CD14-positive monocyte (primary cell): ENCODE data around the gene TINCR. TPM values are rescaled to one million over a fixed set of nuclear protein-coding genes. Genes with fewer than 3 reads are reported as not detected.

Experiments used
- DNase-seq, 3 donors: peaks; one replicate each; pipeline ENCODE4 v3.0.0-alpha.2; 2011 to 2022
- H2AFZ ChIP-seq: 2 replicates; pipeline ENCODE4 v1.6.0; 2012; ENCODE audit warnings: mild to moderate bottlenecking, low read depth, low read length, inconsistent platforms; ENCODE audit not compliant: insufficient read depth, poor library complexity, severe bottlenecking
- H3K27ac ChIP-seq, 2 donors: 1 replicate in 1 of 2; 2 replicates in 1 of 2; pipeline ENCODE4 v1.5.1; 2012 to 2013; ENCODE audit warnings: low read length in 2 of 2, control low read depth in 1 of 2, inconsistent platforms in 1 of 2, low read depth in 1 of 2, mild to moderate bottlenecking in 1 of 2
- H3K27me3 ChIP-seq, 2 donors: one replicate each; pipeline versions ENCODE4 v1.6.0 to v1.6.1; 2011 to 2013; ENCODE audit warnings: low read length in 2 of 2; ENCODE audit not compliant: control insufficient read depth in 2 of 2, insufficient read depth in 2 of 2
- H3K36me3 ChIP-seq, 2 donors: replicated peaks in 1 of 2; 1 replicate in 1 of 2; 2 replicates in 1 of 2; pipeline versions ENCODE4 v1.5.1 to v1.6.1; 2012 to 2013; ENCODE audit warnings: low read length in 2 of 2, control low read depth in 1 of 2, inconsistent platforms in 1 of 2, mild to moderate bottlenecking in 1 of 2; ENCODE audit not compliant: insufficient read depth in 2 of 2, control insufficient read depth in 1 of 2
- H3K4me1 ChIP-seq, 2 donors: 1 replicate in 1 of 2; 2 replicates in 1 of 2; pipeline versions ENCODE4 v1.5.1 to v1.6.1; 2012 to 2013; ENCODE audit warnings: low read length in 2 of 2, control low read depth in 1 of 2, inconsistent platforms in 1 of 2, mild to moderate bottlenecking in 1 of 2, moderate library complexity in 1 of 2; ENCODE audit not compliant: insufficient read depth in 2 of 2, control insufficient read depth in 1 of 2
- H3K4me2 ChIP-seq: replicated peaks from 2 replicates; pipeline ENCODE3; 2012; ENCODE audit warnings: low read length, moderate library complexity, mild to moderate bottlenecking; ENCODE audit not compliant: poor library complexity, severe bottlenecking; ENCODE audit errors: extremely low read depth
- H3K4me3 ChIP-seq, 3 experiments: fragments of 200-600 bp in 1 of 3; sonication (generic) in 1 of 3; replicated peaks in 1 of 3; 1 replicate in 2 of 3; 2 replicates in 1 of 3; pipeline ENCODE4 v1.5.1; 2011 to 2013; ENCODE audit warnings: low read length in 3 of 3, mild to moderate bottlenecking in 3 of 3, control low read depth in 2 of 3, low read depth in 2 of 3, inconsistent platforms in 1 of 3, moderate library complexity in 1 of 3
- H3K79me2 ChIP-seq: 2 replicates; pipeline ENCODE4 v1.6.0; 2012; ENCODE audit warnings: mild to moderate bottlenecking, control low read depth, inconsistent platforms, low read length, moderate library complexity; ENCODE audit not compliant: insufficient read depth
- H3K9ac ChIP-seq: 2 replicates; pipeline ENCODE4 v1.6.0; 2017; ENCODE audit warnings: low read length, mild to moderate bottlenecking; ENCODE audit not compliant: insufficient read depth, poor library complexity, severe bottlenecking
- H3K9me3 ChIP-seq, 2 donors: replicated peaks in 1 of 2; 1 replicate in 1 of 2; 2 replicates in 1 of 2; pipeline versions ENCODE4 v1.5.1 to v1.6.1; 2012 to 2013; ENCODE audit warnings: low read length in 2 of 2, control low read depth in 1 of 2; ENCODE audit not compliant: control insufficient read depth in 1 of 2, insufficient read depth in 1 of 2
- H4K20me1 ChIP-seq: 2 replicates; pipeline ENCODE4 v1.6.0; 2012; ENCODE audit warnings: mild to moderate bottlenecking, low read length, control low read depth, moderate library complexity; ENCODE audit not compliant: insufficient read depth
- H3K27ac Mint-ChIP-seq, 7 donors: one replicate each; pipeline ENCODE4 v1.8.0; 2020; ENCODE audit warnings: mild to moderate bottlenecking in 7 of 7, mixed read lengths in 7 of 7, moderate library complexity in 6 of 7, inconsistent platforms in 2 of 7
- H3K27me3 Mint-ChIP-seq, 3 donors: one replicate each; pipeline ENCODE4 v1.8.0; 2021 to 2022; ENCODE audit warnings: low read depth in 3 of 3, mild to moderate bottlenecking in 3 of 3, mixed read lengths in 3 of 3, moderate library complexity in 3 of 3, inconsistent platforms in 1 of 3
- H3K36me3 Mint-ChIP-seq, 2 donors: one replicate each; pipeline ENCODE4 v1.8.0; 2020; ENCODE audit warnings: mixed read lengths in 2 of 2, inconsistent platforms in 1 of 2, mild to moderate bottlenecking in 1 of 2
- H3K4me1 Mint-ChIP-seq: one replicate; pipeline ENCODE4 v1.8.0; 2020; ENCODE audit warnings: mild to moderate bottlenecking, mixed read lengths
- H3K4me3 Mint-ChIP-seq, 2 donors: one replicate each; pipeline ENCODE4 v1.8.0; 2020; ENCODE audit warnings: mild to moderate bottlenecking in 2 of 2, mixed read lengths in 2 of 2, moderate library complexity in 1 of 2
- H3K9me3 Mint-ChIP-seq, 7 donors: one replicate each; pipeline ENCODE4 v1.8.0; 2020 to 2022; ENCODE audit warnings: mixed read lengths in 7 of 7, mild to moderate bottlenecking in 6 of 7, moderate library complexity in 6 of 7, inconsistent platforms in 2 of 7
- CTCF ChIP-seq: fragments of 200-600 bp; IDR thresholded peaks from one replicate; pipeline ENCODE4 v1.8.0; 2022; ENCODE audit warnings: antibody characterized with exemption, mild to moderate bottlenecking
- whole genome bisulfite sequencing: methylation state at CpG from one replicate; pipeline ENCODE4 v1.1.5; 2013; ENCODE audit warnings: missing lambda C conversion rate; ENCODE audit not compliant: insufficient coverage; 5-methylcytosine and 5-hydroxymethylcytosine counted together
- intact Hi-C, 2 donors: fragments of 100-400 bp; cut with micrococcal nuclease; formaldehyde crosslinking; loops; one replicate each; pipeline versions ENCODE4 v1.15.0 to v1.15.1; 2023
- polyA plus RNA-seq, 3 donors: library from polyadenylated mRNA; depleted of rRNA in 1 of 3; unstranded in 2 of 3; stranded (reverse) in 1 of 3; fragments of 300-500 nt in 2 of 3; fragments of >200 nt in 1 of 3; fragmentation: Illumina TruSeq in 2 of 3; gene quantifications; 1 replicate in 2 of 3; 2 replicates in 1 of 3; pipeline ENCODE4 v1.2.3, GENCODE V29; 2012 to 2021

Gene TINCR
- polyA plus RNA-seq, 3 donors = 0.11 TPM; not detected in 2

DNA sequence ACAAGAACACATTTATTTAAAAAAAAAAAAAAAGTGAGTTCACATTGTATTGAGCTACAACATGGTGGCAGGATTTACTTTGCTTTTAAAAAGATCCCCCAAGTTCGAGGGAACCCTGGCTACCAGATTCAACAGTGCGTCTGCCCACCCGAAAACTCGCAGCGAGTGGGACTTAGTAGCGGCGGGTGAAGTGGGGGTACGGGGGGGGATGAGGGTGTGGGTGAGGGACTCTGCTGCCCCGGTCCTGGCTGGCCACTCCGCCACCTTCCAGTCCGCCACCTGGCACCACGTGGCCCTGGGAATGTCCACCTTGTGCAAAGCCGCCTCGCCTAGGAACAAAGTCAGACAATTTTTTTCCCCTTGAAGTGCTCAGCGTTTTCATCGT is 19.3 kb upstream of the TINCR start:
- Histone ChIP-seq H3K27me3 (no peaks in the 10 kb centered on the region), H3K36me3 (peaks cover 56 to 70% of the 10 kb centered on the region in 2 donors), H3K4me2 (no peak overlapping the region), H3K79me2 (no peaks in the 10 kb centered on the region), H4K20me1 (peaks cover 72% of the 10 kb centered on the region), H3K9me3 (no peaks in the 10 kb centered on the region), H3K4me3 (no peak overlapping the region), H2AFZ (no peak overlapping the region), H3K9ac (no peak overlapping the region), H3K4me1 (no peaks in the 10 kb centered on the region), H3K27ac (no peak overlapping the region)
- Mint-ChIP-seq H3K4me3 (no peak overlapping the region), H3K36me3 (peaks cover 58 to 73% of the 10 kb centered on the region in 2 donors), H3K9me3 (no peaks in the 10 kb centered on the region), H3K4me1 (peaks cover 7% of the 10 kb centered on the region), H3K27me3 (peaks cover 0 to 1% (median 0%) of the 10 kb centered on the region in 3 donors), H3K27ac (no peak overlapping the region)
- intact Hi-C loops = no loop called here
- 92% methylated on average over 8 of the region's 16 CpGs for WGBS
- TF ChIP-seq CTCF = no peak
- DNase-seq = no peak

GRCh38 chr19:5586300-5587070 is 18.7 kb upstream of the TINCR start:
- no peak overlapping the region for H3K27ac ChIP-seq
- peaks cover 7% of the 10 kb centered on the region for H3K4me1 Mint-ChIP-seq
- no peaks in the 10 kb centered on the region for H3K27me3 ChIP-seq
- no peaks in the 10 kb centered on the region for H3K9me3 ChIP-seq
- H3K27me3 Mint-ChIP-seq = no peaks in the 10 kb centered on the region
- no peak overlapping the region for H3K27ac Mint-ChIP-seq
- no peak overlapping the region for H3K4me3 ChIP-seq
- no peak for DNase-seq
- TF ChIP-seq CTCF = no peak
- no peak overlapping the region for H2AFZ ChIP-seq
- H3K4me2 ChIP-seq = no peak overlapping the region
- intact Hi-C loops = no loop called here
- H3K36me3 ChIP-seq = peaks cover 50 to 69% of the 10 kb centered on the region in 2 donors
- H3K4me3 Mint-ChIP-seq = no peak overlapping the region
- no peak overlapping the region for H3K9ac ChIP-seq
- no peaks in the 10 kb centered on the region for H3K79me2 ChIP-seq
- peaks cover 66% of the 10 kb centered on the region for H4K20me1 ChIP-seq
- no peaks in the 10 kb centered on the region for H3K4me1 ChIP-seq
- H3K9me3 Mint-ChIP-seq = no peaks in the 10 kb centered on the region
- 47% methylated on average over 19 of the region's 26 CpGs for WGBS
- peaks cover 55 to 73% of the 10 kb centered on the region in 2 donors for H3K36me3 Mint-ChIP-seq
